Sigmoid colon (tissue), 7 donors: Measurements from ENCODE around the gene HADH. TPM values are rescaled to one million over a fixed set of nuclear protein-coding genes. Genes with fewer than 3 reads are reported as not detected.

ENCODE experiments used
- DNase-seq: peaks from one replicate; pipeline ENCODE4 v3.0.0-alpha.2; 2019
- H3K27ac ChIP-seq, 4 donors: fragments of 200-600 bp; sonication (generic); one replicate each; pipeline ENCODE4 v1.5.1; 2016 to 2019; ENCODE audit warnings: mild to moderate bottlenecking in 1 of 4
- H3K27me3 ChIP-seq, 3 donors: fragments of 200-600 bp; sonication (generic); one replicate each; pipeline ENCODE4 v1.5.1; 2019; ENCODE audit warnings: mild to moderate bottlenecking in 1 of 3
- H3K36me3 ChIP-seq, 4 donors: fragments of 200-600 bp; sonication (generic); one replicate each; pipeline ENCODE4 v1.5.1; 2016 to 2019
- H3K4me1 ChIP-seq, 4 donors: fragments of 200-600 bp; sonication (generic); one replicate each; pipeline ENCODE4 v1.5.1; 2017 to 2019
- H3K4me3 ChIP-seq, 4 donors: fragments of 200-600 bp; sonication (generic); one replicate each; pipeline ENCODE4 v1.5.1; 2017 to 2019; ENCODE audit warnings: mild to moderate bottlenecking in 2 of 4, moderate library complexity in 1 of 4
- H3K9me3 ChIP-seq, 4 donors: fragments of 200-600 bp in 3 of 4; sonication (generic) in 3 of 4; one replicate each; pipeline versions ENCODE4 v1.5.1 to v1.6.1; 2013 to 2019
- EP300 ChIP-seq, 4 donors: sonication (generic); formaldehyde crosslinking; IDR thresholded peaks; one replicate each; pipeline ENCODE4 v1.6.1; 2017; ENCODE audit warnings: antibody characterized with exemption in 4 of 4
- POLR2A ChIP-seq, 2 donors: fragments of 450-650 bp; IDR thresholded peaks; one replicate each; pipeline ENCODE4 v1.6.1; 2016; ENCODE audit warnings: antibody characterized with exemption in 2 of 2, mild to moderate bottlenecking in 2 of 2, moderate library complexity in 2 of 2
- POLR2AphosphoS5 ChIP-seq, 4 donors: sonication (generic); formaldehyde crosslinking; IDR thresholded peaks; one replicate each; pipeline ENCODE4 v1.6.1; 2017; ENCODE audit warnings: antibody characterized with exemption in 4 of 4
- WGBS, 2 donors: extraction: QIAGEN DNeasy Blood & Tissue Kit; methylation state at CpG; one replicate each; pipeline ENCODE4 v1.1.7; 2013; 5-methylcytosine and 5-hydroxymethylcytosine counted together
- intact Hi-C: fragments of 100-400 bp; cut with DNase I; formaldehyde crosslinking; loops from one replicate; pipeline ENCODE4 v1.15.1; 2023
- polyA plus RNA-seq, 3 donors: library from polyadenylated mRNA; stranded (reverse); fragments of 200-250 nt; gene quantifications; one replicate each; pipeline ENCODE4 v1.2.3, GENCODE V29; 2013
- total RNA-seq, 4 donors: library from RNA; depleted of rRNA; stranded (reverse); fragments of >200 nt; gene quantifications; one replicate each; pipeline ENCODE4 v1.1.0, GENCODE V29; 2016
- TF ChIP-seq, protein P1 (sequence below), 4 experiments: fragments of 450-650 bp in 3 of 4; fragments of 200-600 bp in 1 of 4; IDR thresholded peaks; one replicate each; pipeline ENCODE4 v1.5.1; 2016 to 2019; ENCODE audit warnings: antibody characterized with exemption in 4 of 4, mild to moderate bottlenecking in 3 of 4, moderate library complexity in 2 of 4
- donor health status: healthy with polysubstance abuse.
- donor health status: Bipolar disorder and iron deficiency.
- donor health status: healthy.

Gene HADH
- total RNA-seq = 100 to 1,000 TPM in 1 of 4 donors, 10 to 100 TPM in 3; 46.6 to 119 (median 65.0) TPM
- 100 to 1,000 TPM in 2 of 3 donors, 10 to 100 TPM in 1; 99.6 to 229 (median 117) TPM for polyA plus RNA-seq

DNA sequence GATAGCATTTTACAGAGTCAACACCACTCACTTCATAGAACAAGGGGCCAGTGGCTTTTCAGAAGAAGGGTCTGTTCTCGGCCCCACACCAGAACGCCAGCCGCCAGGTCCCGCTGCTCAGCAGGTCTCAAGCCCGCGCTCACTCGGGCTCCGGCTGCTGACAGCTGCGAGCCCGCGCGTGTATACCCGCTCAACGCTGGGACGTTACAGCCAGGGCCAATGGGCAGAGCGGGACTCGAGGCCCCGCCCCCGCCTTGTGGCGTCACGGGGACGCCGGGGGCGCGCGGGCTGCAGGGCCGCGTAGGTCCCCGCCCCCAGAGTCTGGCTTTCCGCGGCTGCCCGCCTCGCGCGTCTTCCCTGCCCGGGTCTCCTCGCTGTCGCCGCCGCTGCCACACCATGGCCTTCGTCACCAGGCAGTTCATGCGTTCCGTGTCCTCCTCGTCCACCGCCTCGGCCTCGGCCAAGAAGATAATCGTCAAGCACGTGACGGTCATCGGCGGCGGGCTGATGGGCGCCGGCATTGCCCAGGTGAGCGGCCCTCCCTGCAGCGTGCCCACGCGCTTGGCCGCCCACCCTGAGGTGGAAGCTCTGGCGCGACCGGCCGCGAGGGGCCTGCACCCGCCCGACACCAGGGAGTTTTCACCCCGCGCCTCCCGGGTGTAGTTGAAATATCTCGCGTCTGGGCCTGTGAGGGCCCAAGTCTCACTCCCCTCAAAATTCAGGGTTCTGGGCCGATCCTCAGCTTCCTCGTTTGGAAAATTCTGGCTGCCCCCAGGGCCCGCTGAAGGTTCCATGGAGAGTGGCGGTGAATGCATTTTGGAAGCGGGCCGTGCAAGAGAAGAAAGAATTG lies at the start of gene HADH:
TSS of gene HADH (plus strand) at position 353 of the 850 bp plus-strand sequence. CDS start at position 397, 44 bp downstream.
- 0% methylated on average over 78 of the region's 78 CpGs for WGBS, 2 donors
- Histone ChIP-seq H3K27me3 (no peaks in the 10 kb centered on the region), H3K36me3 (no peaks in the 10 kb centered on the region), H3K9me3 (no peaks in the 10 kb centered on the region), H3K4me1 (peaks cover 0 to 63% (median 57%) of the 10 kb centered on the region in 4 donors), H3K27ac (peak within 1 kb of the TSS; percentile 82 to 96 (median 93)), H3K4me3 (peak within 1 kb of the TSS; percentile 63 to 92 (median 86))
- TF ChIP-seq POLR2AphosphoS5 (IDR thresholded peaks at IDR 0.05) = peak; percentile 93 to 98 (median 96)
- peak; percentile 85 to 91 for TF ChIP-seq POLR2A (IDR thresholded peaks at IDR 0.05)
- peak in 1 of 4 donors; percentile 26 for TF ChIP-seq EP300 (IDR thresholded peaks at IDR 0.05)
- TF ChIP-seq, protein P1, sequence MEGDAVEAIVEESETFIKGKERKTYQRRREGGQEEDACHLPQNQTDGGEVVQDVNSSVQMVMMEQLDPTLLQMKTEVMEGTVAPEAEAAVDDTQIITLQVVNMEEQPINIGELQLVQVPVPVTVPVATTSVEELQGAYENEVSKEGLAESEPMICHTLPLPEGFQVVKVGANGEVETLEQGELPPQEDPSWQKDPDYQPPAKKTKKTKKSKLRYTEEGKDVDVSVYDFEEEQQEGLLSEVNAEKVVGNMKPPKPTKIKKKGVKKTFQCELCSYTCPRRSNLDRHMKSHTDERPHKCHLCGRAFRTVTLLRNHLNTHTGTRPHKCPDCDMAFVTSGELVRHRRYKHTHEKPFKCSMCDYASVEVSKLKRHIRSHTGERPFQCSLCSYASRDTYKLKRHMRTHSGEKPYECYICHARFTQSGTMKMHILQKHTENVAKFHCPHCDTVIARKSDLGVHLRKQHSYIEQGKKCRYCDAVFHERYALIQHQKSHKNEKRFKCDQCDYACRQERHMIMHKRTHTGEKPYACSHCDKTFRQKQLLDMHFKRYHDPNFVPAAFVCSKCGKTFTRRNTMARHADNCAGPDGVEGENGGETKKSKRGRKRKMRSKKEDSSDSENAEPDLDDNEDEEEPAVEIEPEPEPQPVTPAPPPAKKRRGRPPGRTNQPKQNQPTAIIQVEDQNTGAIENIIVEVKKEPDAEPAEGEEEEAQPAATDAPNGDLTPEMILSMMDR (IDR thresholded peaks at IDR 0.05) = no peak
- intact Hi-C loops = loop anchor here (1.0 to 10.0 kb wide), 4 partner anchors 58 to 745 kb away; partner anchors contain the start of genes CYP2U1, PAPSS1 and SGMS2
- DNase-seq = peak; percentile 97

DNA sequence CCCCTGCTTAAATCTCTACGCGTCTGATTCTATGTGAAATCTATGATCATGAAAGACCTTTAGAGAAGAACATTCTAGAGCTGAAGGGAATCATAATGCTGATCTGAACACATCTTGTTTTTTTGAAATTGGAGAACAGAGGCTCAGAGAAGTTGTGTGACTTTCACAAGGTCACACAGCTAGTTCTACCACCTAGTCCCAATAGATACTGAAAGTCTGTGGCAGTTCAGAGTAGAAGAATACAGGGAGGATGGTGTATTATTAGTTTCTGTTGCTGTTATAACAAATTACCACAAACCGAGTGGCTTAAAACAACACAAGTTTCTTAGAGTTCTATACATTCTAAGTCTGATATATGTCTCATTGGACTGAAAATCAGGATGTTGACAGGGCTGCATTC lies 43.9 kb upstream of the HADH start:
- Histone ChIP-seq H3K27ac (no peak overlapping the region), H3K4me1 (no peaks in the 10 kb centered on the region), H3K27me3 (no peaks in the 10 kb centered on the region), H3K4me3 (no peak overlapping the region), H3K9me3 (no peaks in the 10 kb centered on the region), H3K36me3 (peaks cover 0 to 55% (median 15%) of the 10 kb centered on the region in 4 donors)
- intact Hi-C loops = no loop called here
- 96 to 99% methylated on average over 3 of the region's 3 CpGs for WGBS, 2 donors
- no peak for DNase-seq
- TF ChIP-seq POLR2AphosphoS5 (IDR thresholded peaks at IDR 0.05) = no peak
- no peak for TF ChIP-seq EP300 (IDR thresholded peaks at IDR 0.05)
- no peak for TF ChIP-seq POLR2A (IDR thresholded peaks at IDR 0.05)
- TF ChIP-seq, protein P1 (IDR thresholded peaks at IDR 0.05) = no peak

DNA sequence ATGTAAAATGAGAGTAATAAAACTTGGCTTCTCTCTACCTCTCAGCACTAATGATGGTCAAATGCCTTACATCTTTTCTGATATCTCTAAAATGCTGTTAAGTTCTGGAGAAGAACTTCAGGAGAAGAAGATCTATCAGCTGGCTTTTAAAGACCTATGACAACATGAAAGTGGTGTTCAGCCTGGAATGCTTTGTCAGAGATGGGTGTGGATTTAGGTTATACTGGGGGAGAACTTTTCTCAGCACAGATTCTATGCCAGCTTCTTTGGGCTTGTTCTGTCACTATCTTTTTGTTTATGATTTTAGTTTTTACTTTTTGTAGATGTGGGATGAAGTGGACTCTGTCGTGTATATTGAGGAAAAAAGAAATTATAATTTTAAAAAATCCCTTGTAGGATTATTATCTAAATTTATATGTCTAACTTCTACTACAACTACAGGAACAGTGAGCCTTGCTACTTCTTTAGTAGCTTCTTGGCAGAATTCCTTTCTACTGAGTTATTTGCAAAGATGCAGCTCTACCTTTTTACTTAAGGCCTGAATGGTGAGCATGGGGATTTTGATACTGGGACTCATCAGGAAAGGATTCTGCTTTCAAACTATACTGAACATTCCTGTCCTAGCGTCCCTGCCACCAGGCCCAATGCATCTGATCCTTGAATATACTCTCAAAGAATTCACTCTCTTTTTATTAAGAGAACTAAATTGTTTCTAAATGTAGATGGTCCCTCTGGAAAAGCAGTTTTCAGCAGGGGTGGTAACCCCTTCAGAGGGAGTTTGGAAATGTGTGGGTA lies 38.7 kb upstream of the HADH start:
- no peak overlapping the region for H3K4me3 ChIP-seq
- intact Hi-C loops = no loop called here
- H3K9me3 ChIP-seq = no peaks in the 10 kb centered on the region
- TF ChIP-seq POLR2AphosphoS5 (IDR thresholded peaks at IDR 0.05) = no peak
- peaks cover 0 to 60% (median 11%) of the 10 kb centered on the region in 4 donors for H3K36me3 ChIP-seq
- H3K4me1 ChIP-seq = no peaks in the 10 kb centered on the region
- no peak for DNase-seq
- WGBS, 2 donors = 94 to 95% methylated on average over 2 of the region's 2 CpGs
- no peaks in the 10 kb centered on the region for H3K27me3 ChIP-seq
- no peak overlapping the region for H3K27ac ChIP-seq

DNA sequence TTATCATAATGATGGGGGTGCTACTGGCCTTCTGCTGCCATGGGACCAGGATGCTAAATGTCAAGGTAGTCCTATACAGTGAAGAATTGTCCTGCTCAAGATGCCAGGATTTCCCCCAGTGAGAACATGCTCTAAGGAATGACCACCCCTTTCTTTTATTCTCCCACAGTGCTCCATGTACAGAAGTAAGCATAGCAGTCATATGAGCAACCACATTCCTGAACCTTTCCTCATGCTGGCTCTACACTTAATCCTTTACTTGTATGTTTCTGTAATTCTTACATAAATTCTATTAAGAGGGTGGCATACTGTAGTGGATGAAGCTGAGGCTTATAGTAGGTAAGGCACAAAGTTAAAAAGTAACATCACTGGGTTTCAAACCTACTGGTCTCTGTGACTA lies 38.1 kb upstream of the HADH start:
- intact Hi-C loops = no loop called here
- H3K27ac ChIP-seq = no peak overlapping the region

More for the DNA sequence above, 38.1 kb upstream of the HADH start:
- Histone ChIP-seq H3K4me3 (no peak overlapping the region), H3K9me3 (peaks cover 0 to 4% (median 0%) of the 10 kb centered on the region in 4 donors), H3K36me3 (peaks cover 0 to 55% (median 10%) of the 10 kb centered on the region in 4 donors), H3K27me3 (no peaks in the 10 kb centered on the region), H3K4me1 (no peaks in the 10 kb centered on the region)
- TF ChIP-seq EP300 (IDR thresholded peaks at IDR 0.05) (no peak), POLR2A (IDR thresholded peaks at IDR 0.05) (no peak), POLR2AphosphoS5 (IDR thresholded peaks at IDR 0.05) (no peak)
- TF ChIP-seq, protein P1 (IDR thresholded peaks at IDR 0.05) = no peak
- DNase-seq = no peak
